GM12874 (cell line): ENCODE data around the gene MYO1B.

Experiments
- CTCF ChIP-seq: IDR thresholded peaks from 2 replicates; pipeline ENCODE4 v1.5.1; 2011; ENCODE audit warnings: low read depth, mild to moderate bottlenecking, control low read depth, low read length, moderate library complexity; ENCODE audit not compliant: insufficient read depth

The MYO1B gene

GRCh38 chr2:191322828-191323506, 77.8 kb downstream of the MYO1B start:
- TF ChIP-seq CTCF, result no peak

- no peak for TF ChIP-seq CTCF
These were observed 80.6 kb downstream of the MYO1B start for GRCh38 chr2:191325651-191326365.

- TF ChIP-seq CTCF, result no peak
These were observed 82.3 kb downstream of the MYO1B start for GRCh38 chr2:191327484-191327883.

- no peak for TF ChIP-seq CTCF
These were observed 83.1 kb downstream of the MYO1B start for GRCh38 chr2:191328150-191328809.

DNA sequence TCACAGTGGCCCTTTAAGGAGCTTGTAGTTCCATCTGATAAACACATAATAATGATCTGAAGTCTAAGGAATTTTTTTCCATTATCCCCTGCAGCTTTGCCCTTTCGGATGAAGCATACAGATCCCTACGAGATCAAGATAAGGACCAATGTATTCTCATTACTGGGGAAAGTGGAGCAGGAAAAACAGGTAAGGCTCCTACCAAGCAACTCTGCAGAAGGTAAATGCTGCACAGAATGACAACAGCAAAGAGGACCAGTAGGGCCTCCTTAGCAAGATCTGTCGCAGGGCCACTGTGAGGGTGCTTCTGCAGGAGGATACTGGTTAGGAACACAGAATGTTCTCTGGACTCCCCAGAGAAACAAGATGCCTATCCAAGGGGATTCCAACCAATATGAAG, 84.6 kb downstream of the MYO1B start:
- no peak for TF ChIP-seq CTCF

GRCh38 chr2:191333911-191334357, 88.7 kb downstream of the MYO1B start:
- no peak for TF ChIP-seq CTCF

- TF ChIP-seq CTCF, result no peak
These were observed 90.8 kb downstream of the MYO1B start for GRCh38 chr2:191335875-191336464.
